Fibroblast of pulmonary artery (primary cell): ENCODE measurements around the gene SELENON.

Experiments
- DNase-seq: peaks from one replicate; pipeline ENCODE4 v3.0.0-alpha.2; 2010; ENCODE audit warnings: low read depth
- H3K4me3 ChIP-seq: replicated peaks from 2 replicates; pipeline ENCODE4 v1.5.1; 2011; ENCODE audit warnings: low read depth, mild to moderate bottlenecking, control low read depth, low read length, moderate library complexity
- TF ChIP-seq, protein P1 (sequence below): IDR thresholded peaks from 2 replicates; pipeline ENCODE4 v1.5.1; 2011; ENCODE audit warnings: mild to moderate bottlenecking, control low read depth, low read length, inconsistent platforms; ENCODE audit errors: missing control alignments

The SELENON gene

DNA sequence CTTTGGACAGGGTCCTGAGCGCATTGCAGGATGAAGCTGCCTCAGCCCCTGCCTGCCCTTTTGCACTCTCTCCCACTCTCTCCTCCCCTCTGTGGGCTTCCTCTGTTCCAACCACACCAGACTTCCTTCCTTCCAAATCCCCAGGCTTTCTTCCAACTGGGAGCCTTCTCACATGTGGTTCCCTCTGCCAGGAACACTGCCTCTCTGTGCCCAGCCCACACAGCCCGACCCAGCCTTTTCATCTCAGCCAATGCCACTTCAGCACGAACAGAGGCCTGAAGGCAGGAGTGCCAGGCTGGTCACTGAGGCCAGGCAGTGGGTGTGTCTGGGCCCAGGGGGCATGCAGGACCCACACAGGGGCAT lies 5.9 kb downstream of the SELENON start:
- no peak overlapping the region for H3K4me3 ChIP-seq

DNA sequence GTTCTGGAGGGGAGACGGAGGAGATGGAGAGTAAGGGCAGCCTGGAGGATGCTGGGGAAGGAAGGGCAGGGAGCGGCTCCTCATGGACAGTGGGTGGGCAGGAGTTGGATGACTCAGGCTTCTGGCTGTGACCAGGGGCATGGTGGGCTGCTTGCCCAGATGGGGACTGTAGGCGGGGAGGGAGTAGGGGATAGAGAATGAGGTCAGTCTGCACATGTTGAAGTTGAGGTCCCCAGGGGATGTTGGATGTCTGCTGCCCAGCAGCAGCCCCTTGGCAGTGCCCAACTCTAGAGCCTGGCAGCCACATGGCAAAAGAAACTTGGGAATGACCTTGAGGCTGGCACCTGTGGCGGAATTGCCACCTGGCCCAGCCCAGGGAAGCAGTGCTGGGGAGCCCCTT lies 6.4 kb downstream of the SELENON start:
- TF ChIP-seq, protein P1, sequence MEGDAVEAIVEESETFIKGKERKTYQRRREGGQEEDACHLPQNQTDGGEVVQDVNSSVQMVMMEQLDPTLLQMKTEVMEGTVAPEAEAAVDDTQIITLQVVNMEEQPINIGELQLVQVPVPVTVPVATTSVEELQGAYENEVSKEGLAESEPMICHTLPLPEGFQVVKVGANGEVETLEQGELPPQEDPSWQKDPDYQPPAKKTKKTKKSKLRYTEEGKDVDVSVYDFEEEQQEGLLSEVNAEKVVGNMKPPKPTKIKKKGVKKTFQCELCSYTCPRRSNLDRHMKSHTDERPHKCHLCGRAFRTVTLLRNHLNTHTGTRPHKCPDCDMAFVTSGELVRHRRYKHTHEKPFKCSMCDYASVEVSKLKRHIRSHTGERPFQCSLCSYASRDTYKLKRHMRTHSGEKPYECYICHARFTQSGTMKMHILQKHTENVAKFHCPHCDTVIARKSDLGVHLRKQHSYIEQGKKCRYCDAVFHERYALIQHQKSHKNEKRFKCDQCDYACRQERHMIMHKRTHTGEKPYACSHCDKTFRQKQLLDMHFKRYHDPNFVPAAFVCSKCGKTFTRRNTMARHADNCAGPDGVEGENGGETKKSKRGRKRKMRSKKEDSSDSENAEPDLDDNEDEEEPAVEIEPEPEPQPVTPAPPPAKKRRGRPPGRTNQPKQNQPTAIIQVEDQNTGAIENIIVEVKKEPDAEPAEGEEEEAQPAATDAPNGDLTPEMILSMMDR: no peak
- H3K4me3 ChIP-seq: no peak overlapping the region
- peak; percentile 49 for DNase-seq

More for the DNA sequence above, 5.9 kb downstream of the SELENON start:
- DNase-seq: peak; percentile 65
- TF ChIP-seq, protein P1: no peak

DNA sequence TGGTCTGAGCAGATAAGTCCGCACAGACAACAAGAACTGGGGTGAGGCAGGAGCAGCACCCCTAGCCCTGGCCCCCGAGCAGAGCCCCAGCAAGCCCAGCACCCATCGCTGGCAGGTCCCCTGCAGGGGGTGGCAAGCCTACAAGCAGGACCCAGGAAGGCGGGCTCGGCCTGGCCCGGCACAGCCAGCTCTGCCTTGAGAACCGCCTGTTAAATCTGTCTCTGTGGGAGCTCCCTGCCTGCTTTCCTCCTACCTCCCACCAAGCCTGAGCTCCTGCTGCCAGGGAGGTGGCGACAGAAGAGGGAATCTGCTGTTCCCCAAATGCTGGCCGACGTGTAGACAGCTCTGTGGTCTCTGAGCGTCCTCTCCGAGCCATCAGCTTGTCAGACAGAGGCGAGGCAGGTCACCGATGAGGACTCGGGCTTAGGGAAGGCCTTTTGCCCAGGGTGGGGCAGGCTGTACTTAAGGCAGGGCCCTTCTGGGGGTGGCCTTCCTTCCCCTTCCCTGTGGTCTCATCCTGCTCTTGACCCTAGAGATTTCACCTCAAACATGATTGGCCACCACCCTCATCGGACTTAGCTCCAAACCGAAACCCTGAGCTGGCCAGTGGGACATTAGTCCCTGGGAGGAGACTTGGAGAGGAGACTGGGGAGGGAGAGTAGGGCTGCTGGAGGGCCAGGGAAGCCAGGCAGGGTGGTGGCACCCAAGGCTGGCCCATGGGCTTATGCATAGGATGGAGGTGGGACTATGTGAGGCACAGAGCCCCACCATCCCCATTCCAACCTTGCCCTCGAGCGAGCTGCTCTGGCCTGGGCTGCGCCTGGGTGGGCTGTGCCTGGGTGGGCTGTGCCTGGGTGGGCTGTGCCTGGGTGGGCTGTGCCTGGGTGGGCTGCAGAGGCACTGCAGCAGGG lies 7.7 kb downstream of the SELENON start:
- DNase-seq: no peak
- TF ChIP-seq, protein P1: no peak

DNA sequence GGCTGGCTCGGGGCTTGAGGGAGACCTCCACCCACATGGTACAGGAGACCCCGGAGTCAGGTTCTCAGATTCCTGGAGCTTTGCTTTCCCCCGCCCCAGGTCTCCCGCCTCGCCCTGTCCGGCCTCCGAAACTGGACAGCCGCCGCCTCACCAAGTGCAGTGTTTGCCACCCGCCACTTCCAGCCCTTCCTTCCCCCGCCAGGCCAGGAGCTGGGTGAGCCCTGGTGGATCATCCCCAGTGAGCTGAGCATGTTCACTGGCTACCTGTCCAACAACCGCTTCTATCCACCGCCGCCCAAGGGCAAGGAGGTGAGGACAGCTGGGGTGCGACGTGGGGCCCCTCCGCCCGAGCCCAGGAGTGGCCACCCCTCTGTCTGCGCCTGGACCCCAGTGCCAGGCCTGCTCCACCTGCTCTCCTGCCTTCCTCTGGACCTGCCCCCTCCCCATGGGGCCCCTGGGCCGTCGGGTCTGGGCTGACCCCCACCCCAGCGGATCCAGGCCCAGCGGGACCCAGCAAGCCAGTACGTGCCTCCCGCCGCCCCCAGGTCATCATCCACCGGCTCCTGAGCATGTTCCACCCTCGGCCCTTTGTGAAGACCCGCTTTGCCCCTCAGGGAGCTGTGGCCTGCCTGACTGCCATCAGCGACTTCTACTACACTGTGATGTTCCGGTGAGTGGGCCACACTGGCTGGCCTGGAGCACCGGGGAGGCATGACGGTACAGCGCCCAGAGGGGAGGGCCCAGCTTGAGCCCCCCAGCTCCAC lies 8.7 kb downstream of the SELENON start:
- TF ChIP-seq, protein P1: no peak
- no peak overlapping the region for H3K4me3 ChIP-seq
- DNase-seq: no peak

More for the DNA sequence above, 7.7 kb downstream of the SELENON start:
- no peak overlapping the region for H3K4me3 ChIP-seq

DNA sequence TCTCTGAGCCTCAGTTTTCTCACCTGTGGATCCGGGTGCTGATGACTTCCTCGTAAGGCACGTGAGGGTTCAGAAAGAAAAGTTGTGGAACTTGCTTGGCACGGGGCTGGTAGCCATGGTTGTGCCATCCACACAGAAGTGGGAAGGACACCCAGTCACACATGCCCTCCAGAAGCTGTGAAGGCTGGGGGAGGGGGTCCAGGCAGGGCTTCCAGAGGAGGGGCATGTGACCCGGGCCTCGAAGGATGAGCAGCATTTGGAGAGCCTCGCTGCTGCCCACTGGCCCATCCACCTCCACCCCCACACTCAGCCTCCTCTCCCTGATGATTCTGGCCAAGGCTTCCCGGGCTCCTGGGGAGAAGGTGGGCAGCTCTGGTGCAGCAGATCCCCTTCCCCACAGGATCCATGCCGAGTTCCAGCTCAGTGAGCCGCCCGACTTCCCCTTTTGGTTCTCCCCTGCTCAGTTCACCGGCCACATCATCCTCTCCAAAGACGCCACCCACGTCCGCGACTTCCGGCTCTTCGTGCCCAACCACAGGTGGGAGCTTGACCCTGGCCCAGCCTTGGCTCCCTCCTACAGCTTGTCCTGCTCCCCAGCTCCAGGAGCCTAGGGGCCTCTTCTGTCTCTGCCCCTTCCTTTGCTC lies 9.4 kb downstream of the SELENON start:
- DNase-seq: no peak
- TF ChIP-seq, protein P1: no peak
- no peak overlapping the region for H3K4me3 ChIP-seq

DNA sequence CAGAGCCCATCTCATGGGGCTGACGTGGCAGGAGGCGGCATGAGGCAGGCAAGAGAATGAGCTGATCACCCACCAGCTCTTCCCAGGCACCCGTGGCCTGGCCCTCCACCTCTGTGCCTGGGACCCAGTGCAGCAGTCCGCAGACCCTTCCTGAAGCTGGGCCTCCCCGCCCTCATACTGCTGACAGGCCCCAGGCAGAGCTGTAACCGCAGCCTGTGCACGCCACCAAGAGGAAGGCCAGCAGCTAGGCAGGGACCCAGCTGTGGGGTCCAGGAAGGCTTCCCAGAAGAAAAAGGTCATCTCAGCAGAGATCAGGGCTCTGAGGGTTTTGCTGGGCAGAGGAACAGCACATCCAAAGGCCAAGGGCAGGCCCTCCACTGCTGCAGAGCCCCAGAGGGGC lies 9.9 kb downstream of the SELENON start:
- TF ChIP-seq, protein P1: no peak
- H3K4me3 ChIP-seq: no peak overlapping the region
- DNase-seq: no peak
